HUES64 (cell line): Measurements from ENCODE around the gene PDE4D.

Source experiments
- H3K27ac ChIP-seq: 2 replicates; pipeline ENCODE4 v1.7.0; 2013; ENCODE audit warnings: low read depth, low read length, inconsistent platforms
- H3K27me3 ChIP-seq: 2 replicates; pipeline ENCODE4 v1.6.1; 2013; ENCODE audit warnings: mild to moderate bottlenecking, low read length; ENCODE audit not compliant: insufficient read depth
- H3K36me3 ChIP-seq: 2 replicates; pipeline ENCODE4 v1.6.1; 2013; ENCODE audit warnings: mild to moderate bottlenecking, low read length; ENCODE audit not compliant: insufficient read depth
- H3K4me1 ChIP-seq: 2 replicates; pipeline ENCODE4 v1.6.1; 2013; ENCODE audit warnings: mild to moderate bottlenecking, low read length, moderate library complexity; ENCODE audit not compliant: insufficient read depth
- H3K4me3 ChIP-seq: 2 replicates; pipeline ENCODE4 v1.5.1; 2013; ENCODE audit warnings: mild to moderate bottlenecking, low read length, moderate library complexity
- H3K9ac ChIP-seq: 2 replicates; pipeline ENCODE4 v1.6.1; 2013; ENCODE audit warnings: mild to moderate bottlenecking, low read depth, low read length
- H3K9me3 ChIP-seq: 2 replicates; pipeline ENCODE4 v1.6.1; 2013; ENCODE audit warnings: low read depth, low read length; ENCODE audit not compliant: insufficient read depth
- WGBS: fragments of 150-250, 120-280 bp; methylation state at CpG from one replicate; pipeline ENCODE4 v1.1.7; 2013; ENCODE audit warnings: missing lambda C conversion rate; 5-methylcytosine and 5-hydroxymethylcytosine counted together

The PDE4D gene

DNA sequence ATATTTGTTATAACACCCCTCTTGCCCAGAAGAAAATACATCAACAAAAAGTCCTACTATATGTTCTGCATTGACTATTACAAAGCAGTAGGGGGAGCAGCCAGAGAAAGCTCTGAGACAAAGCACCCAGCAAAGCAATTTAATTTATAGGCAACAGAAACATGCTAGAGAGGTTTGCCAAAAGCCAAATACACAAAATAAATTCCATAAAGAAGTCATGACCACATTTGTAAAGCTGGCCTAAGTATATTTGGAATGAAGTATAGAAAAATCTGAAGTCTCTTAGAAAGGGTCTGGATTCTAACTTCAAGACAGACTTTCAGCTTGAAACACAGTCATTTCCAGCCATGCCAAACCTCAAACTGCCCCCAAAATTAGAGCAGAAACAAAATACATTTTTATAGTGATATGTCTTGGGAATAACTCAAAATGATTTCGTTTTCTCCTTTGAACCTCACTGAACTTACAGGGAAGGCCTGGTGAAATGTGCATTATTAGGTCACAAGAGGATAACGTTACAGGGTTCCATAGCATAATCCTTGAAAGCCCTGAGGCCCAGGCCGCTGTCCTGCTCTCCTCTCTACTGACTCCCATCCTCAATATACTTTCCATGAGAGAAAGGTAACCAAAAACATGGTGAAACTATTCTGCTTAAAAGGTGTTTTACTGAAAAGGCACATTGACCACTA lies 858.9 kb downstream of the PDE4D start:
- H3K27me3 ChIP-seq: peaks cover 27% of the 10 kb centered on the region
- H3K4me1 ChIP-seq: peaks cover 8% of the 10 kb centered on the region; the same call in 1 of the 2 replicates
- no peak overlapping the region for H3K27ac ChIP-seq
- no peak overlapping the region for H3K4me3 ChIP-seq
- WGBS: 44% methylated on average over 3 of the region's 3 CpGs
- H3K9ac ChIP-seq: no peak overlapping the region
- H3K9me3 ChIP-seq: no peaks in the 10 kb centered on the region
- H3K36me3 ChIP-seq: no peaks in the 10 kb centered on the region

- H3K9me3 ChIP-seq: 0 out of 2 replicates have a peak, but pooled peaks cover 6% of the 10 kb centered on the region
- H3K27me3 ChIP-seq: no peaks in the 10 kb centered on the region
- H3K27ac ChIP-seq: no peak overlapping the region
- no peaks in the 10 kb centered on the region for H3K4me1 ChIP-seq
- no peaks in the 10 kb centered on the region; the same call in 1 of the 2 replicates for H3K36me3 ChIP-seq
- H3K9ac ChIP-seq: no peak overlapping the region
- 92% methylated on average over 4 of the region's 6 CpGs for WGBS
- H3K4me3 ChIP-seq: no peak overlapping the region
Observed at GRCh38 chr5:59027145-59027907, 866.2 kb downstream of the PDE4D start.

GRCh38 chr5:59025734-59026133 lies 867.8 kb downstream of the PDE4D start:
- WGBS: 98% methylated on average over 1 of the region's 1 CpG
- Histone ChIP-seq H3K27ac (no peak overlapping the region), H3K36me3 (no peaks in the 10 kb centered on the region; the same call in 1 of the 2 replicates), H3K4me3 (no peak overlapping the region), H3K9me3 (0 out of 2 replicates have a peak, but pooled peaks cover 6% of the 10 kb centered on the region), H3K4me1 (peaks cover 10% of the 10 kb centered on the region), H3K27me3 (no peaks in the 10 kb centered on the region), H3K9ac (no peak overlapping the region)

GRCh38 chr5:59021837-59022514 lies 871.5 kb downstream of the PDE4D start:
- Histone ChIP-seq H3K4me1 (peaks cover 16% of the 10 kb centered on the region), H3K27me3 (no peaks in the 10 kb centered on the region), H3K4me3 (no peak overlapping the region), H3K36me3 (no peaks in the 10 kb centered on the region), H3K9ac (no peak overlapping the region), H3K27ac (no peak overlapping the region), H3K9me3 (no peaks in the 10 kb centered on the region)
- 92% methylated on average over 7 of the region's 7 CpGs for WGBS

GRCh38 chr5:59021286-59021673 lies 872.2 kb downstream of the PDE4D start:
- no peaks in the 10 kb centered on the region for H3K27me3 ChIP-seq
- no peak overlapping the region for H3K27ac ChIP-seq
- H3K4me1 ChIP-seq: peaks cover 16% of the 10 kb centered on the region
- H3K4me3 ChIP-seq: no peak overlapping the region
- H3K9ac ChIP-seq: no peak overlapping the region
- no peaks in the 10 kb centered on the region for H3K36me3 ChIP-seq
- no peaks in the 10 kb centered on the region for H3K9me3 ChIP-seq

DNA sequence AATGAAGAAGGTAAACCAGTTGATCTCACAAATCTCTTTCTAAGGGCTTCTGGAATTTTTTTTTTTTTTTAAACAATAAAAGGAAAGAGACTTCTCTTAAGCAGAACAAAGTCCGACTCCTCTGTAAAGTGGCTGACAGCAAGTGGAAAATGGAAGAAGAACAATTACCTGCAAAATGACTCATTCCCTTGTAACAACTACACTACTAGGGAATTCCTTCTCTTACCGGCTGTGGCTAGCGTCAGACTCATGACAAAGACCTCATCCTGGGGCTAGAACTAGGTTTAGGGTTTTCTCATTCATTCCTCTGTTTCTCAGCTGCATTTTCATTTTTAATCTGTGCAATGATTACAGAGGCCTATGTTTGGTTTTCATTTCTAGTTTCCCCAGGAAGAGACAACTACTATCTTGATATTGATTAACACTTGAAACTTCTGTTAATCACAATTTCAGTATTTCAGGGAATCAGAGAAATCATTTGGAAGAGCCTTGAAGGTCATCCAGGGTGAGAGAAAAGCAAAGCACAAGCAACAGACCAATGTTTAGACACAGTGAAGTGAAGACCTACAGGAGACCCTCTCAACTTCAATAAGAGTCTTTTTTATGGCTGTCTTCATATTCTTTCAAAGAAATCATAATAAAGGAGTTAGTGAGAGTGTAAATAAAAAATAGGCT lies 872.8 kb downstream of the PDE4D start:
- Histone ChIP-seq H3K4me3 (no peak overlapping the region), H3K36me3 (no peaks in the 10 kb centered on the region), H3K9me3 (no peaks in the 10 kb centered on the region), H3K27ac (peak overlapping the region; percentile 34; the same call in 1 of the 2 replicates), H3K4me1 (peaks cover 16% of the 10 kb centered on the region), H3K9ac (no peak overlapping the region), H3K27me3 (no peaks in the 10 kb centered on the region)
- 52% methylated on average over 3 of the region's 3 CpGs for WGBS

DNA sequence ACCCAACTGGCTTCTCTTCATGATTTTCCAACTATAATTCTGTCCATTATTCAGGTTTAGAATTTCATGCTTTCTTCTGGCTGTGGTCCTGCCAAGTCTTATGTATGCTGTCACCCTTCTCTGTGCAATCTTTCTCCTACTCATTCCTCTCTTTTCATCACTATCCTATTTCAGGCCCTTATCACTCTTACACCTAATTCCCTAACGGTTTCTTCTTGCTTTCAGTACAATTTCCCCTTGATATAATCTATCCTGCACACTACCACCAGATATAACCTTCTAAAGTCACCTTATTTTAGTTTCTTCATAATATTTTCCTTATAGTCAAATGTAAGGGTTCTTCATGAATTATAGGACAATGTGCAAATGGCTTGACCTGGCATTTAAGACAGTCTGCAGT lies 874.4 kb downstream of the PDE4D start:
- Histone ChIP-seq H3K9me3 (no peaks in the 10 kb centered on the region), H3K4me1 (peaks cover 16% of the 10 kb centered on the region), H3K27me3 (no peaks in the 10 kb centered on the region), H3K27ac (no peak overlapping the region), H3K9ac (no peak overlapping the region), H3K4me3 (no peak overlapping the region), H3K36me3 (no peaks in the 10 kb centered on the region)
- 87% methylated on average over 1 of the region's 1 CpG for WGBS

GRCh38 chr5:59016925-59017324 lies 876.6 kb downstream of the PDE4D start:
- no peak overlapping the region for H3K9ac ChIP-seq
- no peak overlapping the region for H3K4me3 ChIP-seq
- no peaks in the 10 kb centered on the region for H3K27me3 ChIP-seq
- WGBS: 92% methylated on average over 5 of the region's 5 CpGs
- no peaks in the 10 kb centered on the region for H3K36me3 ChIP-seq
- peaks cover 16% of the 10 kb centered on the region for H3K4me1 ChIP-seq
- H3K9me3 ChIP-seq: no peaks in the 10 kb centered on the region
- H3K27ac ChIP-seq: no peak overlapping the region

DNA sequence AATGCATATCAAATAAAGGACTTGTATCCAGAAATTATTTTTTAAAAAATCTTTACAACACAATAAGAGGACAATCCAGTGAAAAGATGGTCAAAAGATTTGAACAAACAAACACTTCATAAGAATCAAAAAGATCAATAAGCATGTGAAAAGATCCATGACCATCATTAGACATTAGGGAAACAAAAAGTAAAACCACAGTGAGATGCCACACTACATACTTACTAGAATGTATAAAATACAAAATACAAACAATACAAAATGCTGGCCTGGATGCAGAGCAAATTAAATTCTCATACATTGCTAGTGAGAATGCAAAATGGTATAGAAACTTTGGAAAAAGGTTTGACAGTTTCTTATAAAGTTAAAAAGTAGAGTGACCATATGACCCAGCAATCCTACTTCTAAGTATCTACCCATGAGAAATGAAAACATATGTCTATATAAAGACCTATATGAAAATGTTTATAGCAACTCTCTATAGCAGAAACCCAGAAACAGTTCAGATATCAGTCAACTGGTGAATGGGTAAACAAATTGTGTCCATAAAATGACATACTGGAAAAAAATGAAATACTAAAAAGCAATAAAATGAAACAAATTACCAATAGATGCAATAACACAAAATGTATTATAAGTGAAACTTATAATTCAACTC lies 884.6 kb downstream of the PDE4D start:
- H3K9ac ChIP-seq: no peak overlapping the region
- H3K9me3 ChIP-seq: no peaks in the 10 kb centered on the region
- H3K36me3 ChIP-seq: no peaks in the 10 kb centered on the region
- H3K27me3 ChIP-seq: no peaks in the 10 kb centered on the region
- H3K4me3 ChIP-seq: no peak overlapping the region
- H3K4me1 ChIP-seq: peaks cover 19% of the 10 kb centered on the region
- H3K27ac ChIP-seq: no peak overlapping the region

GRCh38 chr5:59007460-59008063 lies 886.0 kb downstream of the PDE4D start:
- Histone ChIP-seq H3K27me3 (no peaks in the 10 kb centered on the region), H3K9ac (no peak overlapping the region), H3K36me3 (no peaks in the 10 kb centered on the region), H3K9me3 (no peaks in the 10 kb centered on the region), H3K4me1 (peaks cover 32% of the 10 kb centered on the region), H3K27ac (no peak overlapping the region), H3K4me3 (no peak overlapping the region)
- WGBS: no CpG with 5 or more reads among the region's 2 CpGs
